Measurements from ENCODE around the gene COL17A1.

The COL17A1 gene

DNA sequence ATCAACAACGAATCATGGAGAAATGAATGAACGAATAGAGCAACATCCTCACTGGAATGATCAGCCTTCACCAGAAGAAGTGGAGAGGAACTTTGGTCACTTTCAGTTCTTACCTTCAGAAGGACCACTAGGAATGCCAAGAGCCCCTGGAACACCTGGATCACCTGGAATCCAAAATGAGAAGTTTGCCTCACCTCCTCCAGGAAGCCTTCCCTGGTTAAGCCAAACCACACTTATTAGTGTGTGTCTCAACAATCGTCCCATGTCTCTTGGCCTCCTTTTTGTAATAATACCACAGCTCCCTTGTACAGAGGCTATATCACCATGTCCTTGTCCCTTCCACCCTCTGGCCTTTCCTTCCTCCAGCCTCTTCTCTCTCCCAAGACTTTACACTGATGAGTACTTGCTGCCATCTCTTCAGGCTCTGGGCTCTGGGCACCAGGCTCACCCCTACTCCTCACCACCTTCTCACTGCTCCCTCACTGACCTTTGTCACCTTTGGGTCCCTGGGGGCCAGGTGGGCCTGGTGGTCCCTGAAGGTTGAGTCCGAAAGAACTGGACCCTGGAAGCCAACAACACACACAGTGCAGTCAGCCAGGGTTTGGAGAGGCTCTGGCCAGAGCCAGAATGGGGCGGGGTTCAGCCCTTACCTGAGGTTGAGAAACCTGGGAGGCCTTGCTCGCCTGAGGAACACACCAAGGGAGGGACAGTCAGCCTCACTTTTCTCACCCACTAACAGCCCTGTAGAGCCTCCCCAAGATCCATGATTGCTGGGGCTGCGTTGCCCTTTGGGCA is 46.5 kb downstream of the COL17A1 start:
- DNase-seq (ENCODE audit: extremely low read depth, low read depth) = no peak

GRCh38 chr10:104038537-104038936 is 47.1 kb downstream of the COL17A1 start:
- no peak for DNase-seq (ENCODE audit: extremely low read depth, low read depth)

More for the DNA sequence above, 46.5 kb downstream of the COL17A1 start:
- TF ChIP-seq, protein P1, sequence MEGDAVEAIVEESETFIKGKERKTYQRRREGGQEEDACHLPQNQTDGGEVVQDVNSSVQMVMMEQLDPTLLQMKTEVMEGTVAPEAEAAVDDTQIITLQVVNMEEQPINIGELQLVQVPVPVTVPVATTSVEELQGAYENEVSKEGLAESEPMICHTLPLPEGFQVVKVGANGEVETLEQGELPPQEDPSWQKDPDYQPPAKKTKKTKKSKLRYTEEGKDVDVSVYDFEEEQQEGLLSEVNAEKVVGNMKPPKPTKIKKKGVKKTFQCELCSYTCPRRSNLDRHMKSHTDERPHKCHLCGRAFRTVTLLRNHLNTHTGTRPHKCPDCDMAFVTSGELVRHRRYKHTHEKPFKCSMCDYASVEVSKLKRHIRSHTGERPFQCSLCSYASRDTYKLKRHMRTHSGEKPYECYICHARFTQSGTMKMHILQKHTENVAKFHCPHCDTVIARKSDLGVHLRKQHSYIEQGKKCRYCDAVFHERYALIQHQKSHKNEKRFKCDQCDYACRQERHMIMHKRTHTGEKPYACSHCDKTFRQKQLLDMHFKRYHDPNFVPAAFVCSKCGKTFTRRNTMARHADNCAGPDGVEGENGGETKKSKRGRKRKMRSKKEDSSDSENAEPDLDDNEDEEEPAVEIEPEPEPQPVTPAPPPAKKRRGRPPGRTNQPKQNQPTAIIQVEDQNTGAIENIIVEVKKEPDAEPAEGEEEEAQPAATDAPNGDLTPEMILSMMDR (IDR thresholded peaks at IDR 0.05; ENCODE audit: low read depth, low read length) = no peak

DNA sequence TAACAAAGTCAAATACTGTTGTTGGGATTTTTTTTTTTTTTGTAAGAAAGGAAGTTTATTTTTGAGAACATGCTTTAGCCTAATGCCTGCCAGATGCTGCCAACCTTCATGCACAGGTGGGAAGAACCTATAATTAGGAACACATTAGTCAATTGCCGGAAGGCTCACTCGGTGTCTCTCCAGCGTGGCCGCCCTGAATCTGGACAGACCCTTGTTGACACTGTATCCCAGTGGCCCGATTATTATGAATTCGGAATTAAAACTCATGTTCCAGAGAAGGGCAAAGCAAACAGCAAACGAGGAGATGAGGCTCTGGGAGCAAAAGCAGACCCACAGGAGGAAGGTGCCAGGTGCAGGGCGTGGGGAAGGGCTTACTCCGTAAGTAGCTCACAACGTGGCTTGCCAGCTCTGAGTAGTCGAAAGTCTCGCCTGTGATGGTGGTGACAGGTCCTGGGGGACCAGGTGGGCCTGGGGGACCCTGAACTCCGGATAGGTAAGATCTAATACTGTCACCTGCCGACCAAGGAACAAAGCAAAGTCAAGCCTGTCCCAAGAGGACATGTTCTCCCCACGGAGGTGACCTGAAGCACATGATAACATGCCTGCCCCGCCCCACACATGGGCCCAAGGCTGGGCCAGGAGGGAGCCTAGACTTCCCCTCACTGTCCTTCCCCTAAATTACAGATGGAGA is 48.3 kb downstream of the COL17A1 start:
- TF ChIP-seq, protein P1 (IDR thresholded peaks at IDR 0.05; ENCODE audit: low read depth, low read length) = no peak
- no peak for DNase-seq (ENCODE audit: extremely low read depth, low read depth)

More at GRCh38 chr10:104038537-104038936, 47.1 kb downstream of the COL17A1 start:
- TF ChIP-seq, protein P1 (IDR thresholded peaks at IDR 0.05; ENCODE audit: low read depth, low read length) = no peak

DNA sequence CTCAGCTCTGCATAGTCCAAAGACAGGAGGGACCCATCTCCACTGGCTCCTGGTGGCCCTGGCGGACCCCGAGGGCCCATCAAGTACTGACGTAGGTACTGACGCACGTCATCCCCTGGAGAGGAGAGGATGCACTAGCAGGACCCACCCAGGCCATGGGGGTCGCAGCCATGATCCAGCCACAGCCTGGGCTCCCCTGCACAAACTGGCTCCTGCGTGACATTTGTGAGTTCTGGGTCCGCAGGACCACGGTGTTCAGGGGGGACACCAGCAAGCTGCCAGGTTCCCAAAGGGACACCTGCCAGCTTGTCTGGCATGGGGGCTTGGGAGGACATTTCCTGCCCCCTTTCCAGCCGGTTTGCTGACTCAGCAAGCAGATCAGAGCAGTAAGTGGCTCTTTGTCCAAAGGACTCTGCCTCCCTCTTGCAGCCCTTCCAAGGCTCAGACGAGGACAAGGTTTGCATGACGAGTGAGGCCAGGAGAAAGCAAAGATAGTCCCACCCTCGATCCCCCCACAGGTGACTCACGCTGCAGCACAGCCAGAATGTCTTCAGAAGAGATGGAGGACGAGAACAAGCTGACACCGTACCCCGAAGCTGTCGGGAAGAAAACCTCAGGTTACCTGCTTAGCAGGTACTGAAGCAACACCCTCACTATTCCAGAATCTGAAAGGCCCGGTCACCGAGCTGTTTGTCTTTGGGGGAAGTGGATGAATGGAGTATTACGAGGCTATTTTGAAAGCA is 49.0 kb downstream of the COL17A1 start:
- DNase-seq (ENCODE audit: extremely low read depth, low read depth) = no peak
- TF ChIP-seq, protein P1 (IDR thresholded peaks at IDR 0.05; ENCODE audit: low read depth, low read length) = no peak

DNA sequence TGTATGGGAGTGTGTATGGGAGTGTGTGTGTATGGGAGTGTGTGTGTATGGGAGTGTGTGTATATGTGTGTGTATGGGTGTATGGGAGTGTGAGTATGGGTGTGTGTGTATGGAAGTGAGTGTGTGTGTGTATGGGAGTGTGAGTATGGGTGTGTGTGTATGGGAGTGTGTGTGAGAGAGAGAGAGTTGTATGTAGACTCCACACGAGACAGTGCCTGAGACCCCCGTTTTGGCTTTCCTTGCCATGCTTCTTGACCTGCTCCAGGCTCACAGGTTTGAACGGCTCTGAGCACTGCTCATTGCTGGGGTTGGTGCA is 49.7 kb downstream of the COL17A1 start:
- TF ChIP-seq, protein P1 (IDR thresholded peaks at IDR 0.05; ENCODE audit: low read depth, low read length) = no peak
- DNase-seq (ENCODE audit: extremely low read depth, low read depth) = no peak

GRCh38 chr10:104035194-104036068 is 50.2 kb downstream of the COL17A1 start:
- no peak for DNase-seq (ENCODE audit: extremely low read depth, low read depth)
- TF ChIP-seq, protein P1 (IDR thresholded peaks at IDR 0.05; ENCODE audit: low read depth, low read length) = no peak

Measured in AG09319 (cell line).